T-helper 2 cell treated with Interferon-gamma antibody and Interleukin-4, amounts not matched to agents 5 μg/mL and 100 μg/mL, for 36 hours (primary cell): Measurements from ENCODE around the gene FASLG.
"Not testable (repeated sequence)": the region's sequence is repeated elsewhere in the genome, so short reads cannot be mapped to it uniquely, and the experiment has no call there.

Experiments
- DNase-seq: peaks from one replicate; pipeline ENCODE4 v3.0.0; 2021; ENCODE audit warnings: low spot score
- H3K27ac Mint-ChIP-seq: one replicate; pipeline ENCODE4 v1.8.0; 2021; ENCODE audit warnings: mild to moderate bottlenecking, mixed read lengths
- H3K27me3 Mint-ChIP-seq: one replicate; pipeline ENCODE4 v1.8.0; 2021; ENCODE audit warnings: low read depth, mixed read lengths
- H3K36me3 Mint-ChIP-seq: one replicate; pipeline ENCODE4 v1.8.0; 2021; ENCODE audit warnings: low read depth, mixed read lengths
- H3K4me1 Mint-ChIP-seq: one replicate; pipeline ENCODE4 v1.8.0; 2021; ENCODE audit warnings: low read depth, mixed read lengths
- H3K4me3 Mint-ChIP-seq: one replicate; pipeline ENCODE4 v1.8.0; 2022; ENCODE audit warnings: mild to moderate bottlenecking, moderate library complexity, mixed read lengths
- H3K9me3 Mint-ChIP-seq: one replicate; pipeline ENCODE4 v1.8.0; 2021; ENCODE audit warnings: mixed read lengths

FASLG gene, protein sequence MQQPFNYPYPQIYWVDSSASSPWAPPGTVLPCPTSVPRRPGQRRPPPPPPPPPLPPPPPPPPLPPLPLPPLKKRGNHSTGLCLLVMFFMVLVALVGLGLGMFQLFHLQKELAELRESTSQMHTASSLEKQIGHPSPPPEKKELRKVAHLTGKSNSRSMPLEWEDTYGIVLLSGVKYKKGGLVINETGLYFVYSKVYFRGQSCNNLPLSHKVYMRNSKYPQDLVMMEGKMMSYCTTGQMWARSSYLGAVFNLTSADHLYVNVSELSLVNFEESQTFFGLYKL

DNA sequence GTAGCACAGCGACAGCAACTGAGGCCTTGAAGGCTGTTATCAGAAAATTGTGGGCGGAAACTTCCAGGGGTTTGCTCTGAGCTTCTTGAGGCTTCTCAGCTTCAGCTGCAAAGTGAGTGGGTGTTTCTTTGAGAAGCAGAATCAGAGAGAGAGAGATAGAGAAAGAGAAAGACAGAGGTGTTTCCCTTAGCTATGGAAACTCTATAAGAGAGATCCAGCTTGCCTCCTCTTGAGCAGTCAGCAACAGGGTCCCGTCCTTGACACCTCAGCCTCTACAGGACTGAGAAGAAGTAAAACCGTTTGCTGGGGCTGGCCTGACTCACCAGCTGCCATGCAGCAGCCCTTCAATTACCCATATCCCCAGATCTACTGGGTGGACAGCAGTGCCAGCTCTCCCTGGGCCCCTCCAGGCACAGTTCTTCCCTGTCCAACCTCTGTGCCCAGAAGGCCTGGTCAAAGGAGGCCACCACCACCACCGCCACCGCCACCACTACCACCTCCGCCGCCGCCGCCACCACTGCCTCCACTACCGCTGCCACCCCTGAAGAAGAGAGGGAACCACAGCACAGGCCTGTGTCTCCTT lies at the start of gene FASLG:
TSS of gene FASLG (plus strand) at position 233 of the 583 bp plus-strand sequence. CDS start at position 332, 99 bp downstream.
- Mint-ChIP-seq H3K4me1 (peaks cover 64% of the 10 kb centered on the region), H3K27ac (peak within 1 kb of the TSS; percentile 88), H3K36me3 (peaks cover 9% of the 10 kb centered on the region), H3K27me3 (no peaks in the 10 kb centered on the region), H3K4me3 (peak within 1 kb of the TSS; percentile 81), H3K9me3 (peaks cover 6% of the 10 kb centered on the region)
- peak; percentile 67 for DNase-seq

DNA sequence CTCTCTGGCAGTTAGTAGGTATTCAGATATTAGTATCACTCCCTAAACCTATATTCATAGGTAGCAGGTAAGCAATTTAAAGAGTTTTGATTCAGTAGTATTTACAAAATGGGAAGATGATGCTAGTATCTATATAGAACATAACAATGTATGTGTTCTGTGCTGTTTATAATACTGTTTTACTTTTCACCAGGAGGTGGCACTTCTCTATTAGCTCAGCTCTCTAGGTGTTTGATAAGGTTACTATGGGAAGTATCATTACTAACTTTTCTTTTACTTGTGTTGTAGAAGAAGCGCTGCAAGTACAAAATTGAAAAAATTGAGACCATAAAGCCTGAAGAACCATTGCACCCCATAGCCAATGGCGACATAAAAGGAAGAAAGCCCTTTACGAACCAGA lies 49.4 kb upstream of the FASLG start:
- no peak for DNase-seq
- H3K9me3 Mint-ChIP-seq, result no peaks in the 10 kb centered on the region
- no peak overlapping the region for H3K4me3 Mint-ChIP-seq
- H3K27ac Mint-ChIP-seq, result no peak overlapping the region
- peaks cover 5% of the 10 kb centered on the region for H3K4me1 Mint-ChIP-seq
- H3K27me3 Mint-ChIP-seq, result no peaks in the 10 kb centered on the region
- peaks cover 30% of the 10 kb centered on the region for H3K36me3 Mint-ChIP-seq

DNA sequence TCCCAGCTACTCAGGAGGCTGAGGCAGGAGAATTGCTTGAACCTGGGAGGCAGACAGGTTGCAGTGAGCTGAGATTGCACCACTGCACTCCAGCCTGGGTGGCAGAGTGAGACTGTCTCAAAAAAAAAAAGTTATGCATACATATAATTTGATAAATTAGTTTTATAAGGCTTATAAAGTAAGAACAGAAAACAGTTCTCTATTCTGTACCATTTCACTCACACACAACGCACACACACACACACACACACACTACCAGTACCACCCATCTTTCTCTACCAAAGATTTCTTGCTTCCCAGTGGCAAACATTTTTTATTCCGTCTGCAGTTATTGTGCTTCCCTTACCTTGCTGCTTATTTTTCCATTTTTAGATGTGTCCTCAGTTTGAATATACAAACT lies 46.4 kb upstream of the FASLG start:
- no peak overlapping the region for H3K27ac Mint-ChIP-seq
- no peaks in the 10 kb centered on the region for H3K27me3 Mint-ChIP-seq
- peaks cover 27% of the 10 kb centered on the region for H3K9me3 Mint-ChIP-seq
- no peak overlapping the region for H3K4me3 Mint-ChIP-seq
- DNase-seq, result no peak
- H3K4me1 Mint-ChIP-seq, result peaks cover 5% of the 10 kb centered on the region
- peaks cover 35% of the 10 kb centered on the region for H3K36me3 Mint-ChIP-seq

DNA sequence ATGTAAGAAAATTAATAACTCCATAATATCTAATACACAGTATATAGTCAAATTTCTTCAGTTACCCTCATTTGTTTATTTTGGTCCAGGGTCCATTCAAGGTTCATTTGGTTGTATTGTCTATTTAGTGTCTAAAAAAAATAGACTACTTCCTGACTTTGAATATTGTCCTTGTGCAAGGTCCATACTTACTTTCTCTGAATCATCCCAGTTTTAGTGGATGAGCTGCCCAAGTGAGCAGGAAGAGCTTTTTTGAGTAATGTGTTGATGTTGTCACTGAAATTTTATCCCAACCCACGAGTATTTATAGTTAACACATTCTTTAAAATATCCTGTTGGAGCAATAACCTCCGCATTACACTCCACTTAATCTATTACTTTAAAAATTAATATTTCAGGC lies 45.6 kb upstream of the FASLG start:
- DNase-seq, result no peak
- peaks cover 5% of the 10 kb centered on the region for H3K4me1 Mint-ChIP-seq
- peaks cover 34% of the 10 kb centered on the region for H3K9me3 Mint-ChIP-seq
- H3K27ac Mint-ChIP-seq, result no peak overlapping the region
- peaks cover 35% of the 10 kb centered on the region for H3K36me3 Mint-ChIP-seq
- H3K27me3 Mint-ChIP-seq, result no peaks in the 10 kb centered on the region
- no peak overlapping the region for H3K4me3 Mint-ChIP-seq

DNA sequence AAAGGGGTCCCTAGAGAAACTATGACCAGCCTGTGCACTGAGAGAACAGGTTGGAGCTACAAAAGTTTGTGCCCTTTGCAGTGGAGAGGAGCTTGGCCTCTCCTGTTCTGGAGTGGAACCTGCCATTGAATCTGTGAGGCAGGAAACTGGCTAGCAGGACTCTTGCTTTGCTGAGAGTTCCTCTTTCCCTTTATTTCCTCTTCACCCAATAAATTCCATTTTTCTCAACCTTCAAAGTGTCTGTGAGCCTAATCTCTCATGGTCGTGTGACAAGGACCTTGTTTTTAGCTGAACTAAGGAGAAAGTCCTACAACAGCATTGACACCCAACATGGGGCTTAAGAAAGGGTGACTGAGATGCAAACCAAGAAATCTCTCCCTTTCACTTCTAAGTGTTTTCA lies 42.7 kb upstream of the FASLG start:
- Mint-ChIP-seq H3K27me3 (no peaks in the 10 kb centered on the region), H3K4me3 (no peak overlapping the region), H3K4me1 (peaks cover 1% of the 10 kb centered on the region), H3K27ac (no peak overlapping the region), H3K9me3 (peaks cover 56% of the 10 kb centered on the region), H3K36me3 (peaks cover 19% of the 10 kb centered on the region)
- DNase-seq, result no peak

DNA sequence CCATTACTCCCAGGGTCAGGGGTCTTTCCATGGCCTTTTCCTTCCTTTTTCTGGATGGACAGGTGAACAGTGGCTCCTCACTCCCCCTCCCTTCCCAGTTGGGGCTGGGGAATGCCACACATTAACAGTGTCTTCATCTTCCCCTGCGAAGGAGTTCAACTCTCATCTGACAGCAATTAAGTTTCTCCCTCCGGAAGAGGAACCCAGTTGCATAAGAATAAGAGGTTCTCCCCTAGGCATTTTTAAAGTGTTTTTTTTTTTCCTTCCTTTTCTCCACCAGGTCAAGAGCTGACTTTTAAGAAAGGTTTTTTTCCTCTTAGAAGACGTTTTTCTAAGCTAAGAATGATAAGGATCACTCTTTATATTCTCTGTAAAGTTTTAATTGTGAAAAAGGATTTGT lies 42.3 kb upstream of the FASLG start:
- peaks cover 1% of the 10 kb centered on the region for H3K4me1 Mint-ChIP-seq
- no peak for DNase-seq
- H3K9me3 Mint-ChIP-seq, result peaks cover 61% of the 10 kb centered on the region
- peaks cover 15% of the 10 kb centered on the region for H3K36me3 Mint-ChIP-seq
- H3K4me3 Mint-ChIP-seq, result no peak overlapping the region
- H3K27ac Mint-ChIP-seq, result no peak overlapping the region
- no peaks in the 10 kb centered on the region for H3K27me3 Mint-ChIP-seq

DNA sequence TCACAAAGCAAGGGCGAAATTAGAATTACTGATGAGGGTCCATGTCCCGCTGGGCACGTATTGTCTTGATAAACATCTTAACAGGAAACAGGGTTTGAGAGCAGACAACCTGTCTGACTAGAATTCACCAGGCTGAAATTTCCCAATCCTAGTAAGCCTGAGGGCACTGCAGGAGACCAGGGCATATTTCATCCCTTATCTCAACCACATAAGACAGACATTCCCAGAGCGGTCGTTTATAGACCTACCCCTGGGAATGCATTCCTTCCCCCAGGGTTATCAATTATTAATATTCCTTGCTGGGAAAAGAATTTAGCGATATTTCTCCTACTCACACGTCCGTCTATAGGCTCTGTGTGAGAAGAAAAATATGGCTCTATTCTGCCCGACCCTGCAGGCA lies 38.3 kb upstream of the FASLG start:
- Mint-ChIP-seq H3K9me3 (peaks cover 58% of the 10 kb centered on the region), H3K36me3 (peaks cover 11% of the 10 kb centered on the region)
- not testable (repeated sequence) for H3K27ac Mint-ChIP-seq, H3K27me3 Mint-ChIP-seq, H3K4me1 Mint-ChIP-seq, DNase-seq, H3K4me3 Mint-ChIP-seq

DNA sequence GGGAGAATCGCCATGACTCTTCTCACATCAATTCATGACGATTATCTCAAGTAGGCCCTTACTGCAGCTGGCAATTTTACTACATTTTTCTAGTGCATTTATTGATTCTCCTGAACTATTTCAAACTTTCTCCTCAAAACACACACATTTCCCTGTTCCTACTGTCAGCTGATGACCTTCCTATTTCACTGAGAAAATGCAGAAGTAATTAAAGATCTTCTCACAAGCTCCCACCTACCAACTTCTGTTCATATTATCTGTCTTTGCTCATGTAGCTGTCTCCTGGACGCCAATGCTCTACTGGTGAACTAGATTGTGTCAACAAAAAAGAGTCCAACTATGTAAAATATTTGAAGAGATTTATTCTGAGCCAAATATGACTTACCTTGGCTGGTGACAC lies 36.4 kb upstream of the FASLG start:
- H3K4me3 Mint-ChIP-seq, result no peak overlapping the region
- H3K27me3 Mint-ChIP-seq, result peaks cover 3% of the 10 kb centered on the region
- H3K27ac Mint-ChIP-seq, result no peak overlapping the region
- H3K9me3 Mint-ChIP-seq, result peaks cover 38% of the 10 kb centered on the region
- peaks cover under 1% of the 10 kb centered on the region for H3K4me1 Mint-ChIP-seq
- peaks cover 3% of the 10 kb centered on the region for H3K36me3 Mint-ChIP-seq
- no peak for DNase-seq

DNA sequence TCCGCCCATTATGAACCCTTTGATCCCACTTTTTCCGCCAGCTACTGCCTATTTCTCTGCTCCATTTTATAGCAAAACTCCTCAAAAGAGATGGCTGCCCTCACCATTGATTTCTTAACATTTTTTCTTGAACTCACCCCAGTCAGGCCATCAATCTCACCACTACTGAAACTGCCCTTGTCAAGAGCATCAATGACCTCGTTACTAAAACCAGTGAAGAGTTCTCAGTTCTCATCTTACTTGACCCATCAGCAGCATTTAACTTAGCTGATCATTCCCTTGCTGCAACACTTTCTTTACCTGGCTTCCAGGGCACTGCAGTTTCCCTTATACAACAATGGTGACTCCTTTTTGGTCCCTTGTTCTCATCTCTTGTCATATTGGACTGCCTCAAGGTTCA lies 35.2 kb upstream of the FASLG start:
- H3K9me3 Mint-ChIP-seq, result peaks cover 27% of the 10 kb centered on the region
- H3K27ac Mint-ChIP-seq, result no peak overlapping the region
- peaks cover 3% of the 10 kb centered on the region for H3K36me3 Mint-ChIP-seq
- no peak overlapping the region for H3K4me3 Mint-ChIP-seq
- peaks cover 5% of the 10 kb centered on the region for H3K4me1 Mint-ChIP-seq
- DNase-seq, result no peak
- H3K27me3 Mint-ChIP-seq, result peaks cover 3% of the 10 kb centered on the region

DNA sequence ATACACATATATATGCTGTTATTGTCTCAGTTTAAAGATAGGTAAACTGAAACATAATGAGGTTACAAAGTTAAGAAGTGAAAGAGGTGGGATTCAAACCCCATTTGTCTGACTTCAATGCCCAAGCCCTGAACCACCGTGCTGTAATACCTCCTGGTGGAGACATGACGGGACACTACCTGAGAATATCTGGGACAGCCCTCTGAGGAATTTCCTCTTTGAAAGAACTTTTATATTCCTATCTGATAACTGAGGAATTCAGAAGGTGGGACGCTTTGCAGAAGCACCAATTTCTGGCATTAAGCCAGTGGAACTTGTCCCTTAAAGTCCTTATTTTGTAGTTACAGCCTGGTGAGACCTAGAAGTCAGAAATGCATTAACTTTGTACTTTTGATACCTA lies 32.1 kb upstream of the FASLG start:
- Mint-ChIP-seq H3K9me3 (peaks cover 3% of the 10 kb centered on the region), H3K36me3 (no peaks in the 10 kb centered on the region), H3K4me1 (peaks cover 26% of the 10 kb centered on the region), H3K4me3 (no peak overlapping the region), H3K27me3 (peaks cover 6% of the 10 kb centered on the region), H3K27ac (no peak overlapping the region)
- DNase-seq, result no peak

DNA sequence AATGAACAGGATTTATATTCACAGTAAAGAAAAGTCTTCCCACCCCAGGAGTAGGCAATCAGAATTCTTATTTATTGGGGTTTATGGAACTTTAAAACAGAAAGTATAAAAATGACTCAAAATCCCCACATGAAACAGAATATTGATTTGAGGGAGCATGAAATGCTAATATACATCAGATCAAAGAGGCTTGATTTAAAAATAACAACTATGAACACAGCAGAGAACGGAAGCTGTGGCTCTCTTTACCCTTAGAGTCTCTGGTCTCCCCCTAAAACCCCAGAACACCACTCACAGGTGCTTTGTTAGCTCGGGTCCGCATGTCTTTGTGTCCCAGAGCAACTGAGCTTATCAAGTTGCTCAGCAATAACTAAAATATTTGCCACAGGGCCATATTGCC lies 31.2 kb upstream of the FASLG start:
- Mint-ChIP-seq H3K27ac (no peak overlapping the region), H3K4me1 (peaks cover 28% of the 10 kb centered on the region), H3K36me3 (no peaks in the 10 kb centered on the region), H3K9me3 (no peaks in the 10 kb centered on the region), H3K27me3 (peaks cover 10% of the 10 kb centered on the region), H3K4me3 (no peak overlapping the region)
- DNase-seq, result no peak

DNA sequence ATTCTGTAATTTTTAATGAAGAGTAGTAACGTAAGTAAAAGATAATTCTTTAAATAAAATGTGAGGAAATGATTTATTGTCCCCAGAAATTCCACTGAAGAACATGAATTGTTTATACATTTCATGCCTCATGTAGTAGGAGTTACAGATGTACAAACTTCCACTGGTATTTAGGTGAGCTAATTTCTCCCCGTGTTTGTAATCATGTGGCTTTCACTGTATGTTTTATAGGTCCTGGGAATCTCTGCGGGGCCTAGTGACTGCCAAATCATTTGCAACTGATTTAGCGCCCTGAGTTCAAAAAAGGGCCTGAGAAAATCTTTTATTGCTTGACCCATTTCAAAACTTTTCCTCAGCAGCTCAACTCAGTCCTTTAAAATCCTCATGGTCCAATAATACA lies 30.5 kb upstream of the FASLG start:
- H3K36me3 Mint-ChIP-seq, result no peaks in the 10 kb centered on the region
- no peak overlapping the region for H3K4me3 Mint-ChIP-seq
- H3K4me1 Mint-ChIP-seq, result peaks cover 28% of the 10 kb centered on the region
- H3K9me3 Mint-ChIP-seq, result no peaks in the 10 kb centered on the region
- peaks cover 10% of the 10 kb centered on the region for H3K27me3 Mint-ChIP-seq
- no peak for DNase-seq
- H3K27ac Mint-ChIP-seq, result no peak overlapping the region

DNA sequence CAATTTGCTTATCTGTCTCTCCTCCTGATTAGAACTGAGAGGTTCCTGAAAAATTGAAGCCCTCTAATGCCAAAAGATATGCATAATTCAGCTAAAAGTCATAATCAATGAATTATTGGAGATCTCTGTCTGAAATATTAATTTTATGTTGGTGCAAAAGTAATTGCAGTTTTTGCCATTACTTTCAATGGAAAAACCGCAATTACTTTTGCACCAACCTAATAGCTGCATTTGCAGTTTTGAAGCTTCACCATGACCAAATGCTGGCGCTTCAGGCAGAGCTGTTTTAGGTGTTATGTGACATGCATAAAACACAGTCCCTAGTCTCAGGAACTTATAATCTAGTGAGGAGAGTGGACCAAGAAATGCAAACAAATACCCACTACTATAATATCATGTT lies 29.7 kb upstream of the FASLG start:
- H3K27me3 Mint-ChIP-seq, result peaks cover 7% of the 10 kb centered on the region
- no peaks in the 10 kb centered on the region for H3K9me3 Mint-ChIP-seq
- no peak overlapping the region for H3K4me3 Mint-ChIP-seq
- no peak for DNase-seq
- H3K36me3 Mint-ChIP-seq, result no peaks in the 10 kb centered on the region
- no peak overlapping the region for H3K27ac Mint-ChIP-seq
- peaks cover 28% of the 10 kb centered on the region for H3K4me1 Mint-ChIP-seq

DNA sequence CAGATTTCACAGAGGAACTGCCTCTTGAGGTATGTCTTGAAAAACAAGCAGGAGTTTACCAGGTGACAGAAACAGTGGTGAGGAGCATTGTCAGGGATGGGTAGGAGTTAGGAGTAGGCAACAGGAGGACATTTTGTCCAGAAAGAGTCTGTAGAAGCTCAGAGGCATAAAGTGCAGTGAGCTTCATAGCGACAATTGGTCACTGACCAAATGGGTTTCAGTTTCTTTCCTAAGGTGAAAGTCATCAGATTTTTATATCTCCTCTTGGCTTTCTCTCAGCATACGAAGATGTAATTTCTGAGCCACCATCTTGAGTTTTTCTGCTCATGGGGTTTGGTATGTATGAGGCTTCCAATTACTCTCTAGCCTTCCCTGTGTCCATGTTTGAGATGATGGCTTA lies 29.3 kb upstream of the FASLG start:
- Mint-ChIP-seq H3K9me3 (no peaks in the 10 kb centered on the region), H3K36me3 (no peaks in the 10 kb centered on the region), H3K27me3 (peaks cover 7% of the 10 kb centered on the region), H3K27ac (no peak overlapping the region), H3K4me1 (peaks cover 28% of the 10 kb centered on the region), H3K4me3 (no peak overlapping the region)
- no peak for DNase-seq
